Cardiac muscle cell (in vitro differentiated cells and primary cell): ENCODE measurements around the gene AQP2. TPM values are rescaled to one million over a fixed set of nuclear protein-coding genes. Genes with fewer than 3 reads are reported as not detected.

Experiments used
- DNase-seq, 2 donors: peaks; one replicate each; pipeline versions ENCODE4 v3.0.0 to v3.0.0-alpha.2; 2010 to 2017; ENCODE audit warnings: low read depth in 1 of 2, low spot score in 1 of 2
- H3K27ac ChIP-seq: fragments of 200-600 bp; sonication (generic); 2 replicates; pipeline ENCODE4 v1.5.1; 2016
- H3K27me3 ChIP-seq: fragments of 200-600 bp; sonication (generic); 2 replicates; pipeline ENCODE4 v1.6.0; 2016; ENCODE audit warnings: control low read depth
- H3K36me3 ChIP-seq: fragments of 200-600 bp; sonication (generic); 2 replicates; pipeline ENCODE4 v1.5.1; 2016; ENCODE audit warnings: control low read depth
- H3K4me1 ChIP-seq: fragments of 200-600 bp; sonication (generic); 2 replicates; pipeline ENCODE4 v1.8.1; 2017; ENCODE audit warnings: low read depth, mild to moderate bottlenecking, mixed run types
- H3K4me3 ChIP-seq: fragments of 200-600 bp; sonication (generic); 2 replicates; pipeline ENCODE4 v1.5.1; 2016; ENCODE audit warnings: mild to moderate bottlenecking
- H3K9me3 ChIP-seq: fragments of 200-600 bp; sonication (generic); 2 replicates; pipeline ENCODE4 v1.5.1; 2017; ENCODE audit warnings: low read depth, mild to moderate bottlenecking, control low read depth
- polyA plus RNA-seq: library from polyadenylated mRNA; unstranded; fragments of >200 nt; fragmentation: Nextera tagmentation; extraction: Ambion mirVana; gene quantifications from 2 replicates; pipeline ENCODE4 v1.2.1, GENCODE V29; 2016
- total RNA-seq: library from RNA; depleted of rRNA; stranded (reverse); fragments of >200 nt; gene quantifications from 2 replicates; pipeline ENCODE4 v1.2.3, GENCODE V29; 2016
- TF ChIP-seq, protein P1 (sequence below): IDR thresholded peaks from 2 replicates; pipeline ENCODE4 v1.5.1; 2012; ENCODE audit warnings: low read depth, mild to moderate bottlenecking, low read length

Gene AQP2
- total and polyA plus RNA-seq, 2 experiments from 2014 or later, result not detected

DNA sequence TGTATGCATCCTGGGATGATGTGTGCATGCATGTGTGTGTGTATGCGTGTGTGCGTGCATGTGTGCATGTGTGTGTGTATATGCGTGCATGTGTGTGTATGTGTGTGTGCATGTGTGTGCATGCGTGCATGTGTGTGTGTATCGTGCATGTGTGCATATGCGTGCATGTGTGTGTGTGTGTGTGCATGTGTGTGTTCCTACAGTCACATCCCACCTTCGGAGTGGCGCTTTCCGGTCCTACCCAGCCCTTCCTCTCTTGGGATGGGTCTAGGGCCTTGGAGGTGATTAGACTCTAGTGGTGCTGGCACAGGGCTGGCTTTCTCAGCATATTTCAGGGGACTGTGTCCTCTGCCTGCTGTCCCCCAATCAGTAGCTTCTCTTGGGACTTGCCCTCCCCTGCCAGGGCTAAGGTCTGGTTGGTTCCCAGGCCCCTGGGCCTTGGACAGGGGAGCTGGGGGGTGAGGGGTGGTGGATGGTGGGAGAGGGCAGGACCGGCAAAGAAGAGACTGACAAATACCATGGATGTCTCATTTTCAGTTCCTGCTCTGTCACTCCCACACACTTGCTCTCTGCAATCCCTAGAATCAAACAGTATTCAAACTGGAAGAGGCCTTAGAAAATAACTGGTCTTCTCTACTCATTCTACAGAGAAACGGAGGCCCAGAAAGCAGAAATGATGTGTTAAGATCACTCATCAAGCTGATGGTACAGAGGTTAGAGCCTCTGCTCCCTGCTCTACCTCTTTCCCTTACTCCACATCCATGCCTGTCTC lies 24.9 kb upstream of the AQP2 start:
- Histone ChIP-seq H3K27me3 (no peaks in the 10 kb centered on the region), H3K4me3 (no peak overlapping the region), H3K27ac (no peak overlapping the region), H3K36me3 (no peaks in the 10 kb centered on the region), H3K4me1 (peaks cover 5% of the 10 kb centered on the region), H3K9me3 (no peaks in the 10 kb centered on the region)
- DNase-seq, result no peak
- TF ChIP-seq, protein P1, sequence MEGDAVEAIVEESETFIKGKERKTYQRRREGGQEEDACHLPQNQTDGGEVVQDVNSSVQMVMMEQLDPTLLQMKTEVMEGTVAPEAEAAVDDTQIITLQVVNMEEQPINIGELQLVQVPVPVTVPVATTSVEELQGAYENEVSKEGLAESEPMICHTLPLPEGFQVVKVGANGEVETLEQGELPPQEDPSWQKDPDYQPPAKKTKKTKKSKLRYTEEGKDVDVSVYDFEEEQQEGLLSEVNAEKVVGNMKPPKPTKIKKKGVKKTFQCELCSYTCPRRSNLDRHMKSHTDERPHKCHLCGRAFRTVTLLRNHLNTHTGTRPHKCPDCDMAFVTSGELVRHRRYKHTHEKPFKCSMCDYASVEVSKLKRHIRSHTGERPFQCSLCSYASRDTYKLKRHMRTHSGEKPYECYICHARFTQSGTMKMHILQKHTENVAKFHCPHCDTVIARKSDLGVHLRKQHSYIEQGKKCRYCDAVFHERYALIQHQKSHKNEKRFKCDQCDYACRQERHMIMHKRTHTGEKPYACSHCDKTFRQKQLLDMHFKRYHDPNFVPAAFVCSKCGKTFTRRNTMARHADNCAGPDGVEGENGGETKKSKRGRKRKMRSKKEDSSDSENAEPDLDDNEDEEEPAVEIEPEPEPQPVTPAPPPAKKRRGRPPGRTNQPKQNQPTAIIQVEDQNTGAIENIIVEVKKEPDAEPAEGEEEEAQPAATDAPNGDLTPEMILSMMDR, result no peak

DNA sequence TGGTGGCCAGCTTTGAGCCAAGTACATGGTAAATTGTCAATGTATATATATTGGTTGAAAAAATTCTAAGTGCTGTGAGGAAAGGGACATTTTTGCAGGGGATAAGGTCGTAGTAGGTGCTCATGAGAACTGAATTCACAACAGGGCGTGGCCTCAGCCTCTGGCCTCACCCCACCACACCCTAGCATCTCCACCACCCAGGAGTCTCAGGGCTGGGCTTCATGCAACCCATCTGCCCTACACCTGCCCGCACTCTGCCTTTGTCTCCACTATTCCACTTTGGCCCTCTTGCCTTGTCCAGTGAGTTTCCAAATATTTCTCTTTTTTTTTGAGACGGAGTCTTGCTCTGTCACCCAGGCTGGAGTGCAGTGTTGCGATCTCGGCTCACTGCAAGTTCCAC lies 22.1 kb upstream of the AQP2 start:
- no peak for DNase-seq
- H3K27me3 ChIP-seq, result no peaks in the 10 kb centered on the region
- no peaks in the 10 kb centered on the region for H3K36me3 ChIP-seq
- no peak overlapping the region for H3K4me3 ChIP-seq
- TF ChIP-seq, protein P1, result no peak
- no peak overlapping the region for H3K27ac ChIP-seq
- H3K9me3 ChIP-seq, result no peaks in the 10 kb centered on the region
- H3K4me1 ChIP-seq, result no peaks in the 10 kb centered on the region

DNA sequence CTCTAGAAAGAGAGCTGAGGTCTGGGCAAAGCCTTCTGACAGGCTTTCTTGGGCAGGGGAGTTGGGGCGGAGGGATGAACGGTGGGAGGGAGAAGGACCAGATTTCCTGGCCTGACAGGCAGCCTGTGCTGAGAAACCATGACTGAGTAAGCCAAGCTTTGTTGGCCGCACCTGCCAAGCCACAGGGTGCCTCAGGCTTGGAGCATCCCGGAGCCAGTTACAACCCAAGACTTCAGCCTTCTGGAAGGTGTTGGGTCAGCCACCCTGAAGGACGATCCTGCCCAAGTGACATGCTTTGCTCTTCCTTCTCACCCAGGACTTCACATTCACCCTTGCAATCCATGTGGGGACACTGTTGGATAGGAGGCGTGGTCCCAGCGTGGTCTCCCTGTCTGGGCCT lies 21.0 kb upstream of the AQP2 start:
- TF ChIP-seq, protein P1, result no peak
- Histone ChIP-seq H3K9me3 (no peaks in the 10 kb centered on the region), H3K27me3 (no peaks in the 10 kb centered on the region), H3K4me3 (no peak overlapping the region), H3K4me1 (peaks cover 3% of the 10 kb centered on the region), H3K36me3 (no peaks in the 10 kb centered on the region), H3K27ac (no peak overlapping the region)
- no peak for DNase-seq

DNA sequence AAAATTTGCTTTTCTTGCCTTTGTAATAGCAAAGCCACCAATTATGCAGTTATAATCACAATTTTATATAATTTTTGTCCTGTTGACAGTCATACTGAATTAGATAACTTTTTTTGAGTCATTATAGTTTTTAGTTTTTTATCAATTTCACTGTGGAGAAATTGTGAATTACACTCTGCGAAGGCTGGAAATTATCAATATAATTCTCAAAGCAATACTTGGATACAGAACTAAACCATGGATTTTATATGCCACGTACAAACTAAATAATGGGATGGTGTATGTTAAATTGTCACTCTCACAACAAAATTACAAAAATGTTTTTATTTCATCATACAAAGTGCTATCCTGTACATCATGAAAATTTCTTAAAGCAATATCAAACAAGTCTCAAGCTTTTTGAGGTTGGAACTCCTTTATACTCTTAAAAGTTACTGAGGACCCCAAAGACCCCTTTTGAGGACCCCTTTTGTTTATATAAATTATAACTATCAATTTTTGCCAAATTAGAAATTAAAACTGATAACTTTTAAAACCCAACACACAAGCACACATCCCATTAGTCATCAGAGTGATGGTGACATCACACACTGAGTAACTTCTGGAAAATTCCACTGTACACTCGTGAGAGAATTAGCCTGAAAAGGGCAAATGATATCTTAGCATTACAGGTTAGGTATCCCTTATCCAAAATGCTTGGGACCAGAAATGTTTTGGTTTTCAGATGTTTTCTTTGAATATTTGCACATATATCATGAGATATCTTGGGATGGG lies 19.8 kb upstream of the AQP2 start:
- Histone ChIP-seq H3K27ac (no peak overlapping the region), H3K4me1 (peaks cover 3% of the 10 kb centered on the region), H3K36me3 (no peaks in the 10 kb centered on the region), H3K27me3 (no peaks in the 10 kb centered on the region), H3K4me3 (no peak overlapping the region), H3K9me3 (no peaks in the 10 kb centered on the region)
- TF ChIP-seq, protein P1, result no peak
- DNase-seq, result peak in 1 of 2 donors; percentile 69

DNA sequence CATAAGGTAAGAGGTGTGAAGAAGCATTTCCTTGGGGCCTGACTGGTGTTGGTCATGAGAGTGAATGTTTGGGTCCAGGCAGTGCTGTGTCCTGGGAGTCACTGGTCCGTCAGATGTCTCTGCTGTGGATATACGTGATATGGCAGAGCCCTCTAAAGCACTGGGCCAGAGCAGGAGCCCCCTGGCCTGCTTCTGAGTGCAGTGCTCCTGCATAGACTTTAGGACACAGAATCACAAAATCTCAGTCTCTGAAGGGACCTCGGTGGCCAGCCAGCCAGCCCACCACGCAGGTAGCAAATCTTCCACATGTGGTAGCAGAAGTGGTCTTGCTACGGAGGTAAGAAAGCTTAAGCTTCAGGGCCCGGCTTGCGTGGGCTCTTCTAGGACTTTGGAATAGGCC lies 18.5 kb upstream of the AQP2 start:
- H3K36me3 ChIP-seq, result no peaks in the 10 kb centered on the region

More for the DNA sequence above, 18.5 kb upstream of the AQP2 start:
- DNase-seq, result no peak
- Histone ChIP-seq H3K27me3 (no peaks in the 10 kb centered on the region), H3K9me3 (no peaks in the 10 kb centered on the region), H3K27ac (no peak overlapping the region), H3K4me3 (no peak overlapping the region), H3K4me1 (peaks cover 3% of the 10 kb centered on the region)
- TF ChIP-seq, protein P1, result no peak
